ENCODE measurements around the gene ACRBP.

ACRBP gene

GRCh38 chr12:6640497-6640896 lies 6.7 kb downstream of the ACRBP start:
- no peak for TF ChIP-seq TAF1 (IDR thresholded peaks at IDR 0.05; ENCODE audit: low read depth, low read length)
- TF ChIP-seq PAX5 (IDR thresholded peaks at IDR 0.05; ENCODE audit: insufficient read depth, low read length, severe bottlenecking): no peak
- TF ChIP-seq SPI1 (IDR thresholded peaks at IDR 0.05; ENCODE audit: low read depth, low read length): no peak
- TF ChIP-seq POLR2AphosphoS5 (IDR thresholded peaks at IDR 0.05; ENCODE audit: low read depth, low read length): no peak
- TF ChIP-seq POLR2A (IDR thresholded peaks at IDR 0.05; ENCODE audit: low read depth, low read length): no peak
- TF ChIP-seq POU2F2 (IDR thresholded peaks at IDR 0.05; ENCODE audit: low read depth, low read length): no peak
- DNase-seq (ENCODE audit: insufficient read length, low spot score): no peak
- no peak for FAIRE-seq

GRCh38 chr12:6639151-6639801 lies 8.0 kb downstream of the ACRBP start:
- FAIRE-seq: no peak
- DNase-seq (ENCODE audit: insufficient read length, low spot score): no peak
- TF ChIP-seq POLR2AphosphoS5 (IDR thresholded peaks at IDR 0.05; ENCODE audit: low read depth, low read length) (no peak), POLR2A (IDR thresholded peaks at IDR 0.05; ENCODE audit: low read depth, low read length) (no peak), SPI1 (IDR thresholded peaks at IDR 0.05; ENCODE audit: low read depth, low read length) (no peak), PAX5 (IDR thresholded peaks at IDR 0.05; ENCODE audit: insufficient read depth, low read length, severe bottlenecking) (no peak), TAF1 (IDR thresholded peaks at IDR 0.05; ENCODE audit: low read depth, low read length) (no peak)

- DNase-seq (ENCODE audit: insufficient read length, low spot score) (no peak), FAIRE-seq (no peak)
- TF ChIP-seq POU2F2 (IDR thresholded peaks at IDR 0.05; ENCODE audit: low read depth, low read length) (no peak), TAF1 (IDR thresholded peaks at IDR 0.05; ENCODE audit: low read depth, low read length) (no peak), SPI1 (IDR thresholded peaks at IDR 0.05; ENCODE audit: low read depth, low read length) (peak; percentile 69), PAX5 (IDR thresholded peaks at IDR 0.05; ENCODE audit: insufficient read depth, low read length, severe bottlenecking) (no peak)
Observed at GRCh38 chr12:6638305-6638704, 8.9 kb downstream of the ACRBP start.

GRCh38 chr12:6635856-6636531 lies 11.2 kb downstream of the ACRBP start, which contains the start of gene LPAR5:
Gene LPAR5, minus strand, starts transcription at chr12:6635959. Its CDS starts 14,711 bp downstream, at chr12:6621248.
- TF ChIP-seq POLR2AphosphoS5 (IDR thresholded peaks at IDR 0.05; ENCODE audit: low read depth, low read length) (no peak), PAX5 (IDR thresholded peaks at IDR 0.05; ENCODE audit: insufficient read depth, low read length, severe bottlenecking) (no peak), POLR2A (IDR thresholded peaks at IDR 0.05; ENCODE audit: low read depth, low read length) (0 out of 2 replicates have a peak, but pooled peaks have one; percentile 37), POU2F2 (IDR thresholded peaks at IDR 0.05; ENCODE audit: low read depth, low read length) (peak; percentile 21; the same call in 1 of the 2 replicates), SPI1 (IDR thresholded peaks at IDR 0.05; ENCODE audit: low read depth, low read length) (no peak), TAF1 (IDR thresholded peaks at IDR 0.05; ENCODE audit: low read depth, low read length) (0 out of 2 replicates have a peak, but pooled peaks have one; percentile 16)
- FAIRE-seq (peak; percentile 93), DNase-seq (ENCODE audit: insufficient read length, low spot score) (no peak)

- no peak for FAIRE-seq
- DNase-seq (ENCODE audit: insufficient read length, low spot score): no peak
- 0 out of 2 replicates have a peak, but pooled peaks have one; percentile 17 for TF ChIP-seq SPI1 (IDR thresholded peaks at IDR 0.05; ENCODE audit: low read depth, low read length)
- no peak for TF ChIP-seq POU2F2 (IDR thresholded peaks at IDR 0.05; ENCODE audit: low read depth, low read length)
Observed at GRCh38 chr12:6635375-6635855, 11.8 kb downstream of the ACRBP start.

GRCh38 chr12:6632026-6632983 lies 14.9 kb downstream of the ACRBP start:
- peak; percentile 86 for TF ChIP-seq POLR2A (IDR thresholded peaks at IDR 0.05; ENCODE audit: low read depth, low read length)
- 0 out of 2 replicates have a peak, but pooled peaks have one; percentile 14 for TF ChIP-seq POU2F2 (IDR thresholded peaks at IDR 0.05; ENCODE audit: low read depth, low read length)
- peak; percentile 78 for TF ChIP-seq SPI1 (IDR thresholded peaks at IDR 0.05; ENCODE audit: low read depth, low read length)
- TF ChIP-seq POLR2AphosphoS5 (IDR thresholded peaks at IDR 0.05; ENCODE audit: low read depth, low read length): peak; percentile 67; the same call in 1 of the 2 replicates
- peak; percentile 77 for TF ChIP-seq PAX5 (IDR thresholded peaks at IDR 0.05; ENCODE audit: insufficient read depth, low read length, severe bottlenecking)
- TF ChIP-seq TAF1 (IDR thresholded peaks at IDR 0.05; ENCODE audit: low read depth, low read length): peak; percentile 82
- DNase-seq (ENCODE audit: insufficient read length, low spot score): no peak
- peak; percentile 90 for FAIRE-seq

- TF ChIP-seq POLR2AphosphoS5 (IDR thresholded peaks at IDR 0.05; ENCODE audit: low read depth, low read length) (peak; percentile 31; the same call in 1 of the 2 replicates), POU2F2 (IDR thresholded peaks at IDR 0.05; ENCODE audit: low read depth, low read length) (no peak), SPI1 (IDR thresholded peaks at IDR 0.05; ENCODE audit: low read depth, low read length) (peak; percentile 63)
- DNase-seq (ENCODE audit: insufficient read length, low spot score): no peak
- FAIRE-seq: no peak
Observed at GRCh38 chr12:6631549-6631961, 15.7 kb downstream of the ACRBP start.

- no peak for TF ChIP-seq PAX5 (IDR thresholded peaks at IDR 0.05; ENCODE audit: insufficient read depth, low read length, severe bottlenecking)
- no peak for TF ChIP-seq POLR2A (IDR thresholded peaks at IDR 0.05; ENCODE audit: low read depth, low read length)
- TF ChIP-seq POLR2AphosphoS5 (IDR thresholded peaks at IDR 0.05; ENCODE audit: low read depth, low read length): no peak
- no peak for TF ChIP-seq TAF1 (IDR thresholded peaks at IDR 0.05; ENCODE audit: low read depth, low read length)
- TF ChIP-seq SPI1 (IDR thresholded peaks at IDR 0.05; ENCODE audit: low read depth, low read length): no peak
- no peak for TF ChIP-seq POU2F2 (IDR thresholded peaks at IDR 0.05; ENCODE audit: low read depth, low read length)
- DNase-seq (ENCODE audit: insufficient read length, low spot score) (no peak), FAIRE-seq (no peak)
Observed at GRCh38 chr12:6630736-6631135, 16.5 kb downstream of the ACRBP start.

GRCh38 chr12:6627616-6628015 lies 19.6 kb downstream of the ACRBP start:
- DNase-seq (ENCODE audit: insufficient read length, low spot score) (no peak), FAIRE-seq (peak; percentile 74)
- TF ChIP-seq POLR2AphosphoS5 (IDR thresholded peaks at IDR 0.05; ENCODE audit: low read depth, low read length): no peak
- no peak for TF ChIP-seq SPI1 (IDR thresholded peaks at IDR 0.05; ENCODE audit: low read depth, low read length)
- no peak for TF ChIP-seq TAF1 (IDR thresholded peaks at IDR 0.05; ENCODE audit: low read depth, low read length)
- TF ChIP-seq POU2F2 (IDR thresholded peaks at IDR 0.05; ENCODE audit: low read depth, low read length): no peak
- TF ChIP-seq POLR2A (IDR thresholded peaks at IDR 0.05; ENCODE audit: low read depth, low read length): no peak
- TF ChIP-seq PAX5 (IDR thresholded peaks at IDR 0.05; ENCODE audit: insufficient read depth, low read length, severe bottlenecking): no peak
